Measurements from ENCODE around the gene SLC6A11. TPM values are rescaled to one million over a fixed set of nuclear protein-coding genes. Genes with fewer than 3 reads are reported as not detected.

SLC6A11 gene
- total RNA-seq, 4 donors from 2014 or later, result 0.21 to 1.4 TPM; not detected in 2

GRCh38 chr3:10983219-10983916 lies 167.3 kb downstream of the SLC6A11 start:
- no peaks in the 10 kb centered on the region for H3K9me3 ChIP-seq
- H3K4me1 ChIP-seq, result no peaks in the 10 kb centered on the region
- H3K36me3 ChIP-seq, result no peaks in the 10 kb centered on the region
- H3K4me3 ChIP-seq, result no peak overlapping the region
- DNase-seq, result no peak
- intact Hi-C loops (cut with DNase I; ENCODE audit: low total_unique reads), result no loop called here
- H3K27ac ChIP-seq, result no peak overlapping the region
- H3K27me3 ChIP-seq, result no peaks in the 10 kb centered on the region
- TF ChIP-seq CTCF (IDR thresholded peaks at IDR 0.05) (peak; percentile 49 to 62 (median 50)), POLR2A (IDR thresholded peaks at IDR 0.05) (no peak)

- no peak for TF ChIP-seq POLR2A (IDR thresholded peaks at IDR 0.05)
- TF ChIP-seq CTCF (IDR thresholded peaks at IDR 0.05), result no peak
- Histone ChIP-seq H3K27me3 (no peaks in the 10 kb centered on the region), H3K9me3 (no peaks in the 10 kb centered on the region), H3K4me3 (no peak overlapping the region), H3K27ac (no peak overlapping the region), H3K4me1 (no peaks in the 10 kb centered on the region), H3K36me3 (no peaks in the 10 kb centered on the region)
- intact Hi-C loops (cut with DNase I; ENCODE audit: low total_unique reads), result no loop called here
- DNase-seq, result no peak
Measured at GRCh38 chr3:10984371-10984896, 168.4 kb downstream of the SLC6A11 start.

GRCh38 chr3:10985181-10985580 lies 169.2 kb downstream of the SLC6A11 start:
- Histone ChIP-seq H3K4me1 (no peaks in the 10 kb centered on the region), H3K9me3 (no peaks in the 10 kb centered on the region), H3K4me3 (no peak overlapping the region), H3K36me3 (no peaks in the 10 kb centered on the region), H3K27ac (no peak overlapping the region), H3K27me3 (no peaks in the 10 kb centered on the region)
- no peak for TF ChIP-seq POLR2A (IDR thresholded peaks at IDR 0.05)
- no peak for TF ChIP-seq CTCF (IDR thresholded peaks at IDR 0.05)
- intact Hi-C loops (cut with DNase I; ENCODE audit: low total_unique reads), result no loop called here
- DNase-seq, result no peak

GRCh38 chr3:10986592-10986991 lies 170.6 kb downstream of the SLC6A11 start:
- DNase-seq, result no peak
- TF ChIP-seq POLR2A (IDR thresholded peaks at IDR 0.05) (no peak), CTCF (IDR thresholded peaks at IDR 0.05) (no peak)
- H3K4me1 ChIP-seq, result no peaks in the 10 kb centered on the region
- H3K9me3 ChIP-seq, result no peaks in the 10 kb centered on the region
- no peaks in the 10 kb centered on the region for H3K36me3 ChIP-seq
- no peak overlapping the region for H3K4me3 ChIP-seq
- H3K27ac ChIP-seq, result no peak overlapping the region
- intact Hi-C loops (cut with DNase I; ENCODE audit: low total_unique reads), result no loop called here
- H3K27me3 ChIP-seq, result no peaks in the 10 kb centered on the region

- DNase-seq, result no peak
- no peaks in the 10 kb centered on the region for H3K4me1 ChIP-seq
- TF ChIP-seq POLR2A (IDR thresholded peaks at IDR 0.05), result no peak
- no peak for TF ChIP-seq CTCF (IDR thresholded peaks at IDR 0.05)
- intact Hi-C loops (cut with DNase I; ENCODE audit: low total_unique reads), result no loop called here
- H3K27ac ChIP-seq, result no peak overlapping the region
- H3K36me3 ChIP-seq, result no peaks in the 10 kb centered on the region
- no peak overlapping the region for H3K4me3 ChIP-seq
- no peaks in the 10 kb centered on the region for H3K9me3 ChIP-seq
- no peaks in the 10 kb centered on the region for H3K27me3 ChIP-seq
Measured at GRCh38 chr3:10988001-10988665, 172.1 kb downstream of the SLC6A11 start.

All from uterus (tissue), 4 donors.